HCT116 (cell line): ENCODE data around the gene CRADD.

Experiments
- ATF3 ChIP-seq: IDR thresholded peaks from 2 replicates; pipeline ENCODE4 v1.6.1; 2012
- CBX3 ChIP-seq: IDR thresholded peaks from 2 replicates; pipeline ENCODE4 v1.6.1; 2012; ENCODE audit warnings: low read depth
- CTCF ChIP-seq, 3 experiments: fragments of 200-600 bp in 1 of 3; sonication (generic) in 1 of 3; IDR thresholded peaks in 2 of 3; conservative IDR thresholded peaks in 1 of 3; 2 replicates each; pipeline ENCODE4 v1.5.1; 2012 to 2017; ENCODE audit warnings: low read depth in 2 of 3, low read length in 2 of 3, antibody characterized with exemption in 1 of 3, borderline replicate concordance in 1 of 3, control low read depth in 1 of 3, mild to moderate bottlenecking in 1 of 3, mixed read lengths in 1 of 3, mixed run types in 1 of 3, moderate library complexity in 1 of 3; ENCODE audit not compliant: insufficient read depth in 1 of 3
- EZH2 ChIP-seq: fragments of 200-600 bp; sonication (generic); IDR thresholded peaks from 2 replicates; pipeline ENCODE4 v1.6.1; 2017; ENCODE audit warnings: antibody characterized with exemption, mixed run types
- EZH2phosphoT487 ChIP-seq: fragments of 200-600 bp; IDR thresholded peaks from 2 replicates; pipeline ENCODE4 v1.6.1; 2018; ENCODE audit warnings: antibody characterized with exemption, borderline replicate concordance
- JUND ChIP-seq: IDR thresholded peaks from 2 replicates; pipeline ENCODE4 v1.6.1; 2012
- MAX ChIP-seq: IDR thresholded peaks from 2 replicates; pipeline ENCODE4 v1.6.1; 2012
- POLR2A ChIP-seq: IDR thresholded peaks from 2 replicates; pipeline ENCODE4 v1.7.0; 2011; ENCODE audit warnings: borderline replicate concordance; ENCODE audit not compliant: insufficient read depth, insufficient read length; ENCODE audit errors: extremely low read depth
- POLR2AphosphoS5 ChIP-seq: IDR thresholded peaks from 2 replicates; pipeline ENCODE4 v1.6.1; 2011; ENCODE audit warnings: mild to moderate bottlenecking, low read depth, low read length, moderate library complexity
- REST ChIP-seq: IDR thresholded peaks from 2 replicates; pipeline ENCODE4 v1.6.1; 2012; ENCODE audit warnings: low read depth
- SP1 ChIP-seq: IDR thresholded peaks from 2 replicates; pipeline ENCODE4 v1.6.1; 2012; ENCODE audit warnings: low read depth
- YY1 ChIP-seq: IDR thresholded peaks from 2 replicates; pipeline ENCODE4 v1.6.1; 2011; ENCODE audit warnings: low read length, low read depth, moderate library complexity, mild to moderate bottlenecking; ENCODE audit not compliant: insufficient replicate concordance; ENCODE audit errors: extremely low read depth
- ZNF274 ChIP-seq: fragments of 200-500 bp; sonication (Bioruptor generic); IDR thresholded peaks from 2 replicates; pipeline ENCODE4 v1.6.1; 2014; ENCODE audit warnings: mild to moderate bottlenecking, low read depth, low read length, inconsistent platforms

- TF ChIP-seq CTCF (IDR thresholded peaks at IDR 0.05 in 2 of 3, conservative IDR thresholded peaks at IDR 0.05 in 1 of 3; ENCODE audit: borderline replicate concordance in 1 of 3, insufficient read depth in 1 of 3, low read depth in 2 of 3, low read length in 2 of 3): no peak
- no peak for TF ChIP-seq ZNF274
- TF ChIP-seq POLR2AphosphoS5: no peak
- TF ChIP-seq EZH2: no peak
- no peak for TF ChIP-seq CBX3
- no peak for TF ChIP-seq EZH2phosphoT487
- no peak for TF ChIP-seq MAX
- no peak for TF ChIP-seq POLR2A
- TF ChIP-seq ATF3: no peak
- no peak for TF ChIP-seq SP1
- no peak for TF ChIP-seq JUND
- no peak for TF ChIP-seq REST
- TF ChIP-seq YY1: no peak
Observed at GRCh38 chr12:93645702-93646101, 31.5 kb upstream of the CRADD start.
